MCF 10A (cell line): ENCODE results near the gene SMOC2. TPM values are rescaled to one million over a fixed set of nuclear protein-coding genes. Genes with fewer than 3 reads are reported as not detected.

Experiments
- Bru-seq: library from RNA; stranded (reverse); fragments of 400-500 nt; gene quantifications from one replicate; lab custom pipeline; 2021; lab: Mats Ljungman, UMichigan
- BruChase-seq, 2 experiments: library from RNA; stranded (reverse); fragments of 400-500 nt; gene quantifications; one replicate each; lab custom pipeline; 2021; lab: Mats Ljungman, UMichigan
- BruUV-seq: library from RNA; stranded (reverse); fragments of 400-500 nt; replicated peaks from 2 replicates; lab custom pipeline; 2021; lab: Mats Ljungman, UMichigan
- CTCF ChIA-PET: fragments of 300-600 bp; sonication (Branson Sonifier 250); formaldehyde crosslinking; extraction: SDS; loops from one replicate; lab custom pipeline; 2021; ENCODE audit warnings: antibody characterized with exemption, inconsistent platforms; lab: Yijun Ruan, JAX
- POLR2A ChIA-PET: fragments of 300-600, 350-650 bp; sonication (Branson Sonifier 250); formaldehyde crosslinking; extraction: SDS; loops from one replicate; lab custom pipeline; 2020; ENCODE audit warnings: antibody characterized with exemption, inconsistent platforms; lab: Yijun Ruan, JAX
- DNase-seq: peaks from one replicate; pipeline ENCODE4 v3.0.0-alpha.2; 2018; ENCODE audit not compliant: unreplicated experiment
- H3K27ac Mint-ChIP-seq: one replicate; pipeline ENCODE4 v1.8.0; 2022; ENCODE audit warnings: mild to moderate bottlenecking, low read depth, mixed read lengths; ENCODE audit not compliant: unreplicated experiment
- H3K27me3 Mint-ChIP-seq: one replicate; pipeline ENCODE4 v1.8.0; 2022; ENCODE audit warnings: mixed read lengths; ENCODE audit not compliant: insufficient read depth, unreplicated experiment
- H3K36me3 Mint-ChIP-seq: one replicate; pipeline ENCODE4 v1.8.0; 2022; ENCODE audit warnings: mild to moderate bottlenecking, moderate library complexity, mixed read lengths; ENCODE audit not compliant: insufficient read depth, unreplicated experiment
- H3K4me1 Mint-ChIP-seq: one replicate; pipeline ENCODE4 v1.8.0; 2022; ENCODE audit warnings: mixed read lengths; ENCODE audit not compliant: insufficient read depth, unreplicated experiment
- H3K4me3 Mint-ChIP-seq: one replicate; pipeline ENCODE4 v1.8.0; 2022; ENCODE audit warnings: mild to moderate bottlenecking, moderate library complexity, mixed read lengths; ENCODE audit not compliant: unreplicated experiment
- H3K9me3 Mint-ChIP-seq: one replicate; pipeline ENCODE4 v1.8.0; 2022; ENCODE audit warnings: mixed read lengths; ENCODE audit not compliant: unreplicated experiment
- intact Hi-C: fragments of 100-400 bp; cut with micrococcal nuclease; formaldehyde crosslinking; loops from 2 replicates; pipeline ENCODE4 v1.14.1; 2022
- long read RNA-seq: library from polyadenylated mRNA; stranded (forward); transcript quantifications from one replicate; pipeline ENCODE4 v2.0.0, GENCODE V29; 2022
- total RNA-seq: library from RNA; stranded (reverse); gene quantifications from 2 replicates; pipeline ENCODE4 v1.2.3, GENCODE V29; 2022
- TF ChIP-seq, protein P1 (sequence below): fragments of 200-600 bp; IDR thresholded peaks from one replicate; pipeline ENCODE4 v1.8.0; 2022; ENCODE audit warnings: antibody characterized with exemption, mild to moderate bottlenecking; ENCODE audit not compliant: unreplicated experiment

Gene SMOC2, protein sequence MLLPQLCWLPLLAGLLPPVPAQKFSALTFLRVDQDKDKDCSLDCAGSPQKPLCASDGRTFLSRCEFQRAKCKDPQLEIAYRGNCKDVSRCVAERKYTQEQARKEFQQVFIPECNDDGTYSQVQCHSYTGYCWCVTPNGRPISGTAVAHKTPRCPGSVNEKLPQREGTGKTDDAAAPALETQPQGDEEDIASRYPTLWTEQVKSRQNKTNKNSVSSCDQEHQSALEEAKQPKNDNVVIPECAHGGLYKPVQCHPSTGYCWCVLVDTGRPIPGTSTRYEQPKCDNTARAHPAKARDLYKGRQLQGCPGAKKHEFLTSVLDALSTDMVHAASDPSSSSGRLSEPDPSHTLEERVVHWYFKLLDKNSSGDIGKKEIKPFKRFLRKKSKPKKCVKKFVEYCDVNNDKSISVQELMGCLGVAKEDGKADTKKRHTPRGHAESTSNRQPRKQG
- total RNA-seq (not detected in 2 replicates), Bru-seq, nascent RNA (percentile 3 among the genes with signal in this experiment), BruChase-seq, experiment 1, labeled RNA remaining after a 6-hour chase (percentile 2 among the genes with signal in this experiment), BruChase-seq, experiment 2, labeled RNA remaining after a 2-hour chase (percentile 3 among the genes with signal in this experiment)
- long read RNA-seq: 0 reads

DNA sequence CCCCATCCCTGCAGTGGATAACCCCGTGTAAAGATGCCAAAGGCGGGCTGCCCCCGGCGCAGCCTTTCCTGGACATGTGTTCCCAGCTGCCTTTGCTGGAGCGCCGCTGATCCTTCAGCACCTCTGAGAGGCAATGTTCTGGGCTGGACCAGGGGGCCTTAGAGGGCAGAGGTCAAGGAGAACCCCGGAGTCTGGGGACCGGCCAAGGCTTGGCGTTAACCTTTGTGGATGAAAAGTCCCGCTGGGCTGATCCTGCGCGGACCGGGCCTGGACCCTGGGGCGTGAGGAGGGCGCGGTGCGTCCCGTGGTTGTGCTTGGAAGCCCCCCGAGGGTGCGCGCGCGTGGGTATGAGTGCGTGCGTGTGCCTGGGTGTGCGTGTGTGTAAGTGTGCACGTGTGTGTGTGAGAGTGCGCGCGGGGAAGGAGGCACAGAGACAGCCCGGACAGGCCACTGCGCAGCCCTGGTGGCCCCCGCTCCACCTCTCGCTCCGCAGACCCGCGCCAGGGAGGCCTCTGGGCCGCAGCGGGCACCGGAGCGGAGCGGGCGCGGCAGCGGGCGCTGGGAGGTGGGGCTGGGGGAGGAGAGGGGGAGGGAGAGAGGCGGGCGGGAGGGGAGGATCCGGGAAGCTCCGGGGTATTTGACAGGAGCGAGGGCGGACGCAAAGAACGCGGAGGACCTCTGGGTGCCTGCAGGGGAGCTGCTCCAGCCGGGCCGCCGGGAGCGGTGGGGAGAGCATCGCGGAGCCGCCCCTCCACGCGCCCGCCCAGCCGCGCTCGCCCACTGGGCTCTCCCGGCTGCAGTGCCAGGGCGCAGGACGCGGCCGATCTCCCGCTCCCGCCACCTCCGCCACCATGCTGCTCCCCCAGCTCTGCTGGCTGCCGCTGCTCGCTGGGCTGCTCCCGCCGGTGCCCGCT is at the start of gene SMOC2:
SMOC2 (plus strand) TSS at position 665 of the 914 bp plus-strand sequence; CDS start at position 852, 187 bp downstream.
- Mint-ChIP-seq H3K27me3 (peaks cover 88% of the 10 kb centered on the region), H3K27ac (no peak within 1 kb of the TSS)

DNA sequence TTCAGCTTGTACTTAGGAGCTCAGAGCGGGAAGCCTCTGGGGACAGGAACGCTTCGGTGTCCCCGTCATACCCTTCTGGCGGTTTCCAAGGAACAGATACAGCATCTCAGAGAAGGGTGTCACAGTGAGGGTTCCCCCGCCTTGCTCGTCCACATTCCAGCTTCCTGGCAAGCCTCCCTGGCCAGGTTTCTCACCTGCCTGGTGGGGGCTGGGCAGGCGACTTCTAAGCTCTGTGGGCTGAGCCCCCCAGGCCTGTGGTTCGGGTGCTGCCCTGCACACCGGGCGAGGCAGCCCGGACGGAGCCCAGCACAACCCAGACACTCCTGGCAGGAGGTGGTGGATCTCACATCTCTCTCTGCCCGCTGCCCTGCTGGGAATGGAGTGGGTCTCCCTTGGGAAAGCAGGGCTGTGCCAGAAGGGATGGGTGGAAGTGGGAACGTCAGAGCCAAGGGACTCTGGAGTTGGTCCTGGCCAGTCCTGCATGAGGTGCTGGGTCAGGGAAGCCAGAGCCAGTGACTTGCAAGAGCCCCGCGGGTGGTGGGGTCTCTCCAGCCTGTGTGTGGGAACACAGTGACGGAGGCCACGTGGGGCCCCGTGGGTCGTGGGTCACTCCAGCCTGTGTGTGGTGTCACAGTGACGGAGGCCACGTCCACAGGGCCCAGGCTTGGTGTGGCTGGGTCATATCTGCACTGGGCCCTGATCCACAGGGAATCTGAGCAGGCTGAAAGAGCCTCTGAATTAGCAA is 47.7 kb upstream of the SMOC2 start:
- Mint-ChIP-seq H3K27ac (no peak overlapping the region), H3K9me3 (no peaks in the 10 kb centered on the region), H3K36me3 (no peaks in the 10 kb centered on the region), H3K27me3 (peaks cover 64% of the 10 kb centered on the region), H3K4me3 (no peak overlapping the region), H3K4me1 (no peaks in the 10 kb centered on the region)
- CTCF ChIA-PET: interaction anchor here (0.5 kb wide), 1 partner anchor 286 kb away, joined by 3 read pairs; no protein-coding TSS in a partner anchor
- DNase-seq: no peak
- POLR2A ChIA-PET: no interaction called here
- no TSS peak for BruUV-seq
- intact Hi-C loops: no loop called here
- TF ChIP-seq, protein P1, sequence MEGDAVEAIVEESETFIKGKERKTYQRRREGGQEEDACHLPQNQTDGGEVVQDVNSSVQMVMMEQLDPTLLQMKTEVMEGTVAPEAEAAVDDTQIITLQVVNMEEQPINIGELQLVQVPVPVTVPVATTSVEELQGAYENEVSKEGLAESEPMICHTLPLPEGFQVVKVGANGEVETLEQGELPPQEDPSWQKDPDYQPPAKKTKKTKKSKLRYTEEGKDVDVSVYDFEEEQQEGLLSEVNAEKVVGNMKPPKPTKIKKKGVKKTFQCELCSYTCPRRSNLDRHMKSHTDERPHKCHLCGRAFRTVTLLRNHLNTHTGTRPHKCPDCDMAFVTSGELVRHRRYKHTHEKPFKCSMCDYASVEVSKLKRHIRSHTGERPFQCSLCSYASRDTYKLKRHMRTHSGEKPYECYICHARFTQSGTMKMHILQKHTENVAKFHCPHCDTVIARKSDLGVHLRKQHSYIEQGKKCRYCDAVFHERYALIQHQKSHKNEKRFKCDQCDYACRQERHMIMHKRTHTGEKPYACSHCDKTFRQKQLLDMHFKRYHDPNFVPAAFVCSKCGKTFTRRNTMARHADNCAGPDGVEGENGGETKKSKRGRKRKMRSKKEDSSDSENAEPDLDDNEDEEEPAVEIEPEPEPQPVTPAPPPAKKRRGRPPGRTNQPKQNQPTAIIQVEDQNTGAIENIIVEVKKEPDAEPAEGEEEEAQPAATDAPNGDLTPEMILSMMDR: no peak

More for the DNA sequence above, at the start of gene SMOC2:
- no peaks in the 10 kb centered on the region for H3K36me3 Mint-ChIP-seq
- ChIA-PET CTCF (interaction anchor here (0.6 kb wide), 1 partner anchor 1657 kb away, joined by 3 read pairs; no protein-coding TSS in a partner anchor), POLR2A (no interaction called here)
- DNase-seq: no peak
- TF ChIP-seq, protein P1: no peak
- no peaks in the 10 kb centered on the region for H3K9me3 Mint-ChIP-seq
- intact Hi-C loops: no loop called here
- no TSS peak for BruUV-seq
- H3K4me1 Mint-ChIP-seq: no peaks in the 10 kb centered on the region
- no peak within 1 kb of the TSS for H3K4me3 Mint-ChIP-seq

DNA sequence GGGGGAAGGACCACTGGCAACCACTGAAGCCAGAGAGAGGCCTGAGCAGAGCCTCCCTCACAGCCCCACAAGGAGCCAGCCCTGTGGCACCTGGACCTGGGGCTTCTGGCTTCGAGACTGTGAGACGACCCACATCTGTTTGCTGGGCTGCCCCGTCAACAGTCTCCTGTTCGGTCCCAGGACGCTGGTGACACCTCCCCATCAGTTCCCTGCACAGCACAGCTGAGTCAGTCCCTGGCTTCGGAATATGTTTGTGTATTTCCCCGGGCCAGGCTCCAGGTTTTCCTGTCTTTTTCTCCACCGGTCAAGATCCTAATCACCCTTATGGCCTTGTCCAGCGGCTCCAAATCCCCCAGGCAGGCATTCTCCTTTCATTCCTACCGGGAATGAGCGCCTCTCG is 46.4 kb upstream of the SMOC2 start:
- ChIA-PET POLR2A (no interaction called here), CTCF (no interaction called here)
- TF ChIP-seq, protein P1: no peak
- Mint-ChIP-seq H3K4me1 (no peaks in the 10 kb centered on the region), H3K36me3 (no peaks in the 10 kb centered on the region), H3K9me3 (no peaks in the 10 kb centered on the region), H3K27ac (no peak overlapping the region), H3K27me3 (peaks cover 72% of the 10 kb centered on the region), H3K4me3 (no peak overlapping the region)
- DNase-seq: no peak
- intact Hi-C loops: no loop called here
- no TSS peak for BruUV-seq
